CD14-positive monocyte (primary cell): Measurements from ENCODE around the gene TRIP6. TPM values are rescaled to one million over a fixed set of nuclear protein-coding genes. Genes with fewer than 3 reads are reported as not detected.

Experiments
- DNase-seq, 3 donors: peaks; one replicate each; pipeline ENCODE4 v3.0.0-alpha.2; 2011 to 2022
- H2AFZ ChIP-seq: 2 replicates; pipeline ENCODE4 v1.6.0; 2012; ENCODE audit warnings: mild to moderate bottlenecking, low read depth, low read length, inconsistent platforms; ENCODE audit not compliant: insufficient read depth, poor library complexity, severe bottlenecking
- H3K27ac ChIP-seq, 2 donors: 1 replicate in 1 of 2; 2 replicates in 1 of 2; pipeline ENCODE4 v1.5.1; 2012 to 2013; ENCODE audit warnings: low read length in 2 of 2, control low read depth in 1 of 2, inconsistent platforms in 1 of 2, low read depth in 1 of 2, mild to moderate bottlenecking in 1 of 2
- H3K27me3 ChIP-seq, 2 donors: one replicate each; pipeline versions ENCODE4 v1.6.0 to v1.6.1; 2011 to 2013; ENCODE audit warnings: low read length in 2 of 2; ENCODE audit not compliant: control insufficient read depth in 2 of 2, insufficient read depth in 2 of 2
- H3K36me3 ChIP-seq, 2 donors: replicated peaks in 1 of 2; 1 replicate in 1 of 2; 2 replicates in 1 of 2; pipeline versions ENCODE4 v1.5.1 to v1.6.1; 2012 to 2013; ENCODE audit warnings: low read length in 2 of 2, control low read depth in 1 of 2, inconsistent platforms in 1 of 2, mild to moderate bottlenecking in 1 of 2; ENCODE audit not compliant: insufficient read depth in 2 of 2, control insufficient read depth in 1 of 2
- H3K4me1 ChIP-seq, 2 donors: 1 replicate in 1 of 2; 2 replicates in 1 of 2; pipeline versions ENCODE4 v1.5.1 to v1.6.1; 2012 to 2013; ENCODE audit warnings: low read length in 2 of 2, control low read depth in 1 of 2, inconsistent platforms in 1 of 2, mild to moderate bottlenecking in 1 of 2, moderate library complexity in 1 of 2; ENCODE audit not compliant: insufficient read depth in 2 of 2, control insufficient read depth in 1 of 2
- H3K4me2 ChIP-seq: replicated peaks from 2 replicates; pipeline ENCODE3; 2012; ENCODE audit warnings: low read length, moderate library complexity, mild to moderate bottlenecking; ENCODE audit not compliant: poor library complexity, severe bottlenecking; ENCODE audit errors: extremely low read depth
- H3K4me3 ChIP-seq, 3 experiments: fragments of 200-600 bp in 1 of 3; sonication (generic) in 1 of 3; replicated peaks in 1 of 3; 1 replicate in 2 of 3; 2 replicates in 1 of 3; pipeline ENCODE4 v1.5.1; 2011 to 2013; ENCODE audit warnings: low read length in 3 of 3, mild to moderate bottlenecking in 3 of 3, control low read depth in 2 of 3, low read depth in 2 of 3, inconsistent platforms in 1 of 3, moderate library complexity in 1 of 3
- H3K79me2 ChIP-seq: 2 replicates; pipeline ENCODE4 v1.6.0; 2012; ENCODE audit warnings: mild to moderate bottlenecking, control low read depth, inconsistent platforms, low read length, moderate library complexity; ENCODE audit not compliant: insufficient read depth
- H3K9ac ChIP-seq: 2 replicates; pipeline ENCODE4 v1.6.0; 2017; ENCODE audit warnings: low read length, mild to moderate bottlenecking; ENCODE audit not compliant: insufficient read depth, poor library complexity, severe bottlenecking
- H3K9me3 ChIP-seq, 2 donors: replicated peaks in 1 of 2; 1 replicate in 1 of 2; 2 replicates in 1 of 2; pipeline versions ENCODE4 v1.5.1 to v1.6.1; 2012 to 2013; ENCODE audit warnings: low read length in 2 of 2, control low read depth in 1 of 2; ENCODE audit not compliant: control insufficient read depth in 1 of 2, insufficient read depth in 1 of 2
- H4K20me1 ChIP-seq: 2 replicates; pipeline ENCODE4 v1.6.0; 2012; ENCODE audit warnings: mild to moderate bottlenecking, low read length, control low read depth, moderate library complexity; ENCODE audit not compliant: insufficient read depth
- H3K27ac Mint-ChIP-seq, 7 donors: one replicate each; pipeline ENCODE4 v1.8.0; 2020; ENCODE audit warnings: mild to moderate bottlenecking in 7 of 7, mixed read lengths in 7 of 7, moderate library complexity in 6 of 7, inconsistent platforms in 2 of 7
- H3K27me3 Mint-ChIP-seq, 3 donors: one replicate each; pipeline ENCODE4 v1.8.0; 2021 to 2022; ENCODE audit warnings: low read depth in 3 of 3, mild to moderate bottlenecking in 3 of 3, mixed read lengths in 3 of 3, moderate library complexity in 3 of 3, inconsistent platforms in 1 of 3
- H3K36me3 Mint-ChIP-seq, 2 donors: one replicate each; pipeline ENCODE4 v1.8.0; 2020; ENCODE audit warnings: mixed read lengths in 2 of 2, inconsistent platforms in 1 of 2, mild to moderate bottlenecking in 1 of 2
- H3K4me1 Mint-ChIP-seq: one replicate; pipeline ENCODE4 v1.8.0; 2020; ENCODE audit warnings: mild to moderate bottlenecking, mixed read lengths
- H3K4me3 Mint-ChIP-seq, 2 donors: one replicate each; pipeline ENCODE4 v1.8.0; 2020; ENCODE audit warnings: mild to moderate bottlenecking in 2 of 2, mixed read lengths in 2 of 2, moderate library complexity in 1 of 2
- H3K9me3 Mint-ChIP-seq, 7 donors: one replicate each; pipeline ENCODE4 v1.8.0; 2020 to 2022; ENCODE audit warnings: mixed read lengths in 7 of 7, mild to moderate bottlenecking in 6 of 7, moderate library complexity in 6 of 7, inconsistent platforms in 2 of 7
- WGBS: methylation state at CpG from one replicate; pipeline ENCODE4 v1.1.5; 2013; ENCODE audit warnings: missing lambda C conversion rate; ENCODE audit not compliant: insufficient coverage; 5-methylcytosine and 5-hydroxymethylcytosine counted together
- intact Hi-C, 2 donors: fragments of 100-400 bp; cut with micrococcal nuclease; formaldehyde crosslinking; loops; one replicate each; pipeline versions ENCODE4 v1.15.0 to v1.15.1; 2023
- polyA plus RNA-seq, 3 donors: library from polyadenylated mRNA; depleted of rRNA in 1 of 3; unstranded in 2 of 3; stranded (reverse) in 1 of 3; fragments of 300-500 nt in 2 of 3; fragments of >200 nt in 1 of 3; fragmentation: Illumina TruSeq in 2 of 3; gene quantifications; 1 replicate in 2 of 3; 2 replicates in 1 of 3; pipeline ENCODE4 v1.2.3, GENCODE V29; 2012 to 2021
- TF ChIP-seq, protein P1 (sequence below): fragments of 200-600 bp; IDR thresholded peaks from one replicate; pipeline ENCODE4 v1.8.0; 2022; ENCODE audit warnings: antibody characterized with exemption, mild to moderate bottlenecking

The TRIP6 gene
- polyA plus RNA-seq, 3 donors: 1.9 to 5.9 (median 5.8) TPM

DNA sequence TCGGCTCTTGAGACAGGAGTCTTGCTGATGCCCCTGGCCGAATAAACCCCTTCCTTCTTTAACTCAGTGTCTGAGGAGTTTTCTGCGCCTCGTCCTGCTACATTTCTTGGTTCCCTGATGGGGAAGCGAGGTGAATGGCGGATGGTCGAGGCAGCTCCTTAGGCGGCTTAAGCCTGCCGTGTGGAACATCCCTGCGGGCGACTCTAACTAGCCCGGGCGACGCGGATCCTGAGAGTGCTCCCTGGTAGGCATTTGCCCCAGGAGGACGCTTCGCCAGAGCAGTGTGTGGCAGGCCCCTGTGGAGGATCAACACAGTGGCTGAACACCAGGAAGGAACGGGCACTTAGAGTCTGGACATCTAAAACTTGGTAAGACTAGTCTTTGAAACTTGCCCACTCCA lies 27.8 kb upstream of the TRIP6 start:
- DNase-seq: no peak
- H3K27ac Mint-ChIP-seq: no peak overlapping the region
- Histone ChIP-seq H3K4me2 (no peak overlapping the region), H3K27me3 (no peaks in the 10 kb centered on the region), H3K79me2 (no peaks in the 10 kb centered on the region), H3K9ac (no peak overlapping the region), H2AFZ (no peak overlapping the region), H3K4me1 (peaks cover 16 to 17% of the 10 kb centered on the region in 2 donors), H4K20me1 (no peaks in the 10 kb centered on the region), H3K4me3 (no peak overlapping the region), H3K9me3 (no peaks in the 10 kb centered on the region), H3K27ac (no peak overlapping the region), H3K36me3 (no peaks in the 10 kb centered on the region)
- 97% methylated on average over 16 of the region's 18 CpGs for WGBS
- H3K4me3 Mint-ChIP-seq: no peak overlapping the region
- intact Hi-C loops: no loop called here
- no peaks in the 10 kb centered on the region for H3K36me3 Mint-ChIP-seq
- no peaks in the 10 kb centered on the region for H3K9me3 Mint-ChIP-seq
- H3K27me3 Mint-ChIP-seq: peaks cover 2 to 5% (median 4%) of the 10 kb centered on the region in 3 donors
- H3K4me1 Mint-ChIP-seq: peaks cover 18% of the 10 kb centered on the region
- TF ChIP-seq, protein P1, sequence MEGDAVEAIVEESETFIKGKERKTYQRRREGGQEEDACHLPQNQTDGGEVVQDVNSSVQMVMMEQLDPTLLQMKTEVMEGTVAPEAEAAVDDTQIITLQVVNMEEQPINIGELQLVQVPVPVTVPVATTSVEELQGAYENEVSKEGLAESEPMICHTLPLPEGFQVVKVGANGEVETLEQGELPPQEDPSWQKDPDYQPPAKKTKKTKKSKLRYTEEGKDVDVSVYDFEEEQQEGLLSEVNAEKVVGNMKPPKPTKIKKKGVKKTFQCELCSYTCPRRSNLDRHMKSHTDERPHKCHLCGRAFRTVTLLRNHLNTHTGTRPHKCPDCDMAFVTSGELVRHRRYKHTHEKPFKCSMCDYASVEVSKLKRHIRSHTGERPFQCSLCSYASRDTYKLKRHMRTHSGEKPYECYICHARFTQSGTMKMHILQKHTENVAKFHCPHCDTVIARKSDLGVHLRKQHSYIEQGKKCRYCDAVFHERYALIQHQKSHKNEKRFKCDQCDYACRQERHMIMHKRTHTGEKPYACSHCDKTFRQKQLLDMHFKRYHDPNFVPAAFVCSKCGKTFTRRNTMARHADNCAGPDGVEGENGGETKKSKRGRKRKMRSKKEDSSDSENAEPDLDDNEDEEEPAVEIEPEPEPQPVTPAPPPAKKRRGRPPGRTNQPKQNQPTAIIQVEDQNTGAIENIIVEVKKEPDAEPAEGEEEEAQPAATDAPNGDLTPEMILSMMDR: no peak

DNA sequence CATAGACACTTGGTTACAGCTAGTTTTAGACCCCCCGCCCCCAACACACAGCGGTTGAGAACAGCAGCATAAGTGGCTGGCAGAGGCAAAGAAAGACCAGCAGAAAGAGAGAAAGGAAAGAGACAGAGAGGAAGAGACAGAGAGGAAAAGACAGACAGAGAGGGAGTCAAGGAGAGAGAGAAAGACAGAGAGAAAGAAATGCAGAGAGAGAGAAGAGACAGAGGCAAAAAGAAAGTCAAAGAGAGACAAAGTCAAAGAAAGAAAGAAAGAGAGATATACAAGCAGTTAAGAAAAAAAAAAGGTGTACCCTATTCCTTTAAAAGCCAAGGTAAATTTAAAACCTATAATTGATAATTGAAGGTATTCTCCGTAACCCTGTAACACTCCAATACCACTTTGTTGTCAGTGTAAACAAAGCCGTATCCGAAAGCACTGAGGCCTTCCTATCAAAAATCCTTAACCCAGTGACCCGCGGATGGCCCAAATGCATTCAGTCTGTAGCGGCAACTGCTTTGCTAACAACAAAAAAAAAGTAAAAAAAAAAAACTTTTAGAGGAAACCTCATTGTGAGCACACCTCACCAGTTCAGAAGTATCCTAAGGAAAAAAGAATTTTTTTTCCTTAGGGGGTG lies 26.6 kb upstream of the TRIP6 start:
- H3K27ac Mint-ChIP-seq: no peak overlapping the region
- no peak overlapping the region for H3K9ac ChIP-seq
- H3K4me3 ChIP-seq: no peak overlapping the region
- H3K4me1 Mint-ChIP-seq: peaks cover 18% of the 10 kb centered on the region
- H4K20me1 ChIP-seq: no peaks in the 10 kb centered on the region
- TF ChIP-seq, protein P1: no peak
- no peak overlapping the region for H2AFZ ChIP-seq
- no CpG with 5 or more reads among the region's 8 CpGs for WGBS
- DNase-seq: no peak
- H3K27ac ChIP-seq: no peak overlapping the region
- no peak overlapping the region for H3K4me3 Mint-ChIP-seq
- no peak overlapping the region for H3K4me2 ChIP-seq
- H3K4me1 ChIP-seq: peaks cover 16 to 17% of the 10 kb centered on the region in 2 donors
- H3K36me3 Mint-ChIP-seq: no peaks in the 10 kb centered on the region
- H3K9me3 ChIP-seq: no peaks in the 10 kb centered on the region
- H3K9me3 Mint-ChIP-seq: no peaks in the 10 kb centered on the region
- H3K36me3 ChIP-seq: no peaks in the 10 kb centered on the region
- H3K79me2 ChIP-seq: no peaks in the 10 kb centered on the region
- no peaks in the 10 kb centered on the region for H3K27me3 ChIP-seq
- H3K27me3 Mint-ChIP-seq: peaks cover 2 to 5% (median 2%) of the 10 kb centered on the region in 3 donors
- intact Hi-C loops: no loop called here
